IMR-90 (cell line): ENCODE measurements around the gene EXO1. TPM values are rescaled to one million over a fixed set of nuclear protein-coding genes. Genes with fewer than 3 reads are reported as not detected.

Experiments used
- ATAC-seq: fragments of 200-7000 bp; cut with Tn5 transposase; 2 replicates; pipeline ENCODE4 v1.9.1; 2020; ENCODE audit warnings: low read depth, mild to moderate bottlenecking, moderate library complexity
- BruUV-seq: library from RNA; stranded (reverse); fragments of 400-500 nt; replicated peaks from 2 replicates; lab custom pipeline; 2021; lab: Mats Ljungman, UMichigan
- CTCF ChIA-PET: fragments of 300-600 bp; formaldehyde crosslinking; extraction: SDS; loops from one replicate; lab custom pipeline; 2021; ENCODE audit warnings: antibody characterized with exemption; lab: Yijun Ruan, JAX
- POLR2A ChIA-PET: fragments of 300-600 bp; sonication (Branson Sonifier 250); formaldehyde crosslinking; loops from one replicate; lab custom pipeline; 2022; ENCODE audit warnings: antibody characterized with exemption; ENCODE audit not compliant: unreplicated experiment; lab: Charles Lee
- DNase-seq: peaks from one replicate; pipeline ENCODE4 v3.0.0; 2013
- H2AFZ ChIP-seq: replicated peaks from 2 replicates; pipeline ENCODE3; 2013; ENCODE audit warnings: low read length, mild to moderate bottlenecking; ENCODE audit not compliant: poor library complexity
- H2AK5ac ChIP-seq: 2 replicates; pipeline ENCODE4 v1.6.1; 2013; ENCODE audit warnings: low read depth, low read length, inconsistent platforms
- H2AK9ac ChIP-seq: replicated peaks from 2 replicates; pipeline ENCODE3; 2013; ENCODE audit warnings: mild to moderate bottlenecking, low read depth, low read length, moderate library complexity; ENCODE audit not compliant: poor library complexity
- H2BK120ac ChIP-seq: 2 replicates; pipeline ENCODE4 v1.6.1; 2013; ENCODE audit warnings: low read depth, low read length, inconsistent platforms
- H2BK15ac ChIP-seq: 3 replicates; pipeline ENCODE4 v1.6.1; 2013; ENCODE audit warnings: low read depth, low read length, inconsistent platforms
- H2BK20ac ChIP-seq: 2 replicates; pipeline ENCODE4 v1.6.1; 2013; ENCODE audit warnings: low read depth, mild to moderate bottlenecking, inconsistent platforms, low read length, moderate library complexity
- H2BK5ac ChIP-seq: 2 replicates; pipeline ENCODE4 v1.6.1; 2013; ENCODE audit warnings: mild to moderate bottlenecking, low read depth, low read length, inconsistent platforms; ENCODE audit not compliant: poor library complexity, severe bottlenecking
- H3K14ac ChIP-seq: replicated peaks from 2 replicates; pipeline ENCODE4 v1.6.1; 2013; ENCODE audit warnings: low read depth, low read length, inconsistent platforms
- H3K18ac ChIP-seq: 2 replicates; pipeline ENCODE4 v1.6.1; 2013; ENCODE audit warnings: low read depth, low read length, control low read depth
- H3K23ac ChIP-seq: 2 replicates; pipeline ENCODE4 v1.6.1; 2013; ENCODE audit warnings: low read depth, low read length, inconsistent platforms
- H3K27ac ChIP-seq: 2 replicates; pipeline ENCODE4 v1.5.1; 2013; ENCODE audit warnings: mild to moderate bottlenecking, control low read depth, low read length; ENCODE audit not compliant: insufficient read depth
- H3K27me3 ChIP-seq: 2 replicates; pipeline ENCODE4 v1.6.1; 2013; ENCODE audit warnings: low read length; ENCODE audit not compliant: control insufficient read depth, insufficient read depth
- H3K36me3 ChIP-seq: 2 replicates; pipeline ENCODE4 v1.6.1; 2013; ENCODE audit warnings: low read length, mixed read lengths; ENCODE audit not compliant: control insufficient read depth, insufficient read depth
- H3K4ac ChIP-seq: 2 replicates; pipeline ENCODE4 v1.6.1; 2013; ENCODE audit warnings: low read depth, low read length, inconsistent platforms
- H3K4me1 ChIP-seq: 2 replicates; pipeline ENCODE4 v1.6.1; 2013; ENCODE audit warnings: low read length, mixed read lengths; ENCODE audit not compliant: control insufficient read depth, insufficient read depth
- H3K4me2 ChIP-seq: 2 replicates; pipeline ENCODE4 v1.6.1; 2013; ENCODE audit warnings: low read depth, mild to moderate bottlenecking, control low read depth, low read length, moderate library complexity
- H3K4me3 ChIP-seq: 2 replicates; pipeline ENCODE4 v1.5.1; 2013; ENCODE audit warnings: low read depth, mild to moderate bottlenecking, control low read depth, low read length, moderate library complexity; ENCODE audit not compliant: insufficient read depth
- H3K56ac ChIP-seq: 2 replicates; pipeline ENCODE4 v1.6.1; 2013; ENCODE audit warnings: low read length, inconsistent platforms; ENCODE audit not compliant: insufficient read depth; ENCODE audit errors: extremely low read depth
- H3K79me1 ChIP-seq, 2 experiments: 2 replicates each; pipeline ENCODE4 v1.6.1; 2013; ENCODE audit warnings: low read length in 2 of 2, inconsistent platforms in 1 of 2, low read depth in 1 of 2
- H3K9ac ChIP-seq: 2 replicates; pipeline ENCODE4 v1.6.1; 2013; ENCODE audit warnings: low read depth, low read length, control low read depth
- H3K9me1 ChIP-seq: 2 replicates; pipeline ENCODE4 v1.6.1; 2013; ENCODE audit warnings: low read length, inconsistent platforms; ENCODE audit not compliant: insufficient read depth
- H3K9me3 ChIP-seq: 2 replicates; pipeline ENCODE4 v1.6.1; 2013; ENCODE audit warnings: low read length; ENCODE audit not compliant: control insufficient read depth, insufficient read depth
- H4K20me1 ChIP-seq: 2 replicates; pipeline ENCODE4 v1.6.1; 2013; ENCODE audit warnings: low read length, inconsistent platforms; ENCODE audit not compliant: insufficient read depth
- H4K5ac ChIP-seq: 2 replicates; pipeline ENCODE4 v1.6.1; 2013; ENCODE audit warnings: mild to moderate bottlenecking, low read depth, low read length, control low read depth
- H4K8ac ChIP-seq, 2 experiments: 2 replicates each; pipeline ENCODE4 v1.6.1; 2013; ENCODE audit warnings: low read depth in 2 of 2, low read length in 2 of 2, control low read depth in 1 of 2, inconsistent platforms in 1 of 2
- H4K91ac ChIP-seq: 2 replicates; pipeline ENCODE4 v1.6.1; 2013; ENCODE audit warnings: low read depth, low read length, inconsistent platforms; ENCODE audit not compliant: insufficient read depth
- BHLHE40 ChIP-seq: fragments of 150-350 bp; IDR thresholded peaks from 2 replicates; pipeline ENCODE4 v1.6.1; 2016; ENCODE audit warnings: mild to moderate bottlenecking, low read depth, low read length
- CEBPB ChIP-seq: IDR thresholded peaks from 2 replicates; pipeline ENCODE4 v1.6.1; 2012; ENCODE audit warnings: low read depth, low read length, improper control_type of control experiment
- FOS ChIP-seq: fragments of 150-350 bp; IDR thresholded peaks from 2 replicates; pipeline ENCODE4 v1.6.1; 2016; ENCODE audit warnings: low read depth, low read length
- MAFK ChIP-seq: IDR thresholded peaks from 2 replicates; pipeline ENCODE4 v1.6.1; 2012; ENCODE audit warnings: low read depth, low read length, improper control_type of control experiment
- MXI1 ChIP-seq: IDR thresholded peaks from 2 replicates; pipeline ENCODE4 v1.6.1; 2012; ENCODE audit warnings: low read depth, mild to moderate bottlenecking, low read length, moderate library complexity, borderline replicate concordance
- POLR2A ChIP-seq: IDR thresholded peaks from 2 replicates; pipeline ENCODE4 v1.6.1; 2012; ENCODE audit warnings: mild to moderate bottlenecking, low read depth, low read length
- RAD21 ChIP-seq: IDR thresholded peaks from 2 replicates; pipeline ENCODE4 v1.6.1; 2012; ENCODE audit warnings: low read length, improper control_type of control experiment
- RCOR1 ChIP-seq: IDR thresholded peaks from 2 replicates; pipeline ENCODE4 v1.6.1; 2012; ENCODE audit warnings: mild to moderate bottlenecking, low read length, improper control_type of control experiment; ENCODE audit not compliant: insufficient replicate concordance
- RFX5 ChIP-seq: IDR thresholded peaks from 2 replicates; pipeline ENCODE4 v1.8.0; 2012; ENCODE audit warnings: low read depth, mild to moderate bottlenecking, low read length, moderate library complexity
- WGBS, 2 experiments: methylation state at CpG; one replicate each; pipeline versions ENCODE4 v1.1.5 to v1.1.7; 2013; ENCODE audit warnings: missing lambda C conversion rate in 2 of 2; ENCODE audit not compliant: insufficient read length in 1 of 2; ENCODE audit errors: extremely low coverage in 2 of 2; 5-methylcytosine and 5-hydroxymethylcytosine counted together
- dilution Hi-C: fragments of 300-500 bp; cut with HindIII; formaldehyde crosslinking; loops from one replicate; pipeline ENCODE4 v1.14.3; 2018; ENCODE audit warnings: low sequenced_read_pairs; ENCODE audit not compliant: unreplicated experiment
- in situ Hi-C: fragments of 300-500 bp; cut with MboI; formaldehyde crosslinking; loops from 3 replicates; pipeline ENCODE4 v1.14.3; 2019; ENCODE audit warnings: low sequenced_read_pairs, inconsistent platforms, mixed read lengths
- intact Hi-C: fragments of 100-400 bp; cut with micrococcal nuclease; formaldehyde crosslinking; loops from 2 replicates; pipeline ENCODE4 v1.10.0; 2022
- polyA plus RNA-seq, 3 experiments: library from polyadenylated mRNA; depleted of rRNA; stranded (reverse); fragments of >200 nt; gene quantifications; 2 replicates each; pipeline ENCODE4 v1.2.3, GENCODE V29; 2012; ENCODE audit warnings: low replicate concordance in 1 of 3
- total RNA-seq: library from RNA; depleted of rRNA; stranded (reverse); fragments of >200 nt; gene quantifications from 2 replicates; pipeline ENCODE4 v1.2.3, GENCODE V29; 2012

Gene EXO1
- total and polyA plus RNA-seq, 2 of the 4 experiments (the other 2 are of a cell fraction), result 5.1 to 12.9 TPM

- no peak overlapping the region for H2BK120ac ChIP-seq
- H3K56ac ChIP-seq, result no peak overlapping the region
- TF ChIP-seq MAFK (peak; percentile 90), POLR2A (no peak), FOS (no peak), MXI1 (no peak), BHLHE40 (no peak), RCOR1 (no peak), CEBPB (no peak), RAD21 (no peak), RFX5 (no peak)
- in situ Hi-C loops (no loop called here), intact Hi-C loops (no loop called here), dilution Hi-C loops (no loop called here)
- no peak overlapping the region for H2BK5ac ChIP-seq
- H2AK9ac ChIP-seq, result no peak overlapping the region
- no peak overlapping the region for H2BK20ac ChIP-seq
- H3K4ac ChIP-seq, result no peak overlapping the region
- POLR2A ChIA-PET, result no interaction called here
- no peak overlapping the region for H3K14ac ChIP-seq
- H3K27me3 ChIP-seq, result no peaks in the 10 kb centered on the region
- no peak overlapping the region for H2BK15ac ChIP-seq
- CTCF ChIA-PET, result no interaction called here
- no peak overlapping the region for H3K23ac ChIP-seq
- ATAC-seq, result no peak
- no peaks in the 10 kb centered on the region for H3K9me3 ChIP-seq
- H3K27ac ChIP-seq, result no peak overlapping the region
- H4K5ac ChIP-seq, result no peak overlapping the region
- no peak for DNase-seq
- no peak overlapping the region for H4K8ac ChIP-seq
- no CpG with 5 or more reads among the region's 3 CpGs for WGBS, 2 experiments
- no peaks in the 10 kb centered on the region for H3K79me1 ChIP-seq
- H3K4me2 ChIP-seq, result no peak overlapping the region
- no peak overlapping the region for H3K18ac ChIP-seq
- no peak overlapping the region for H3K9ac ChIP-seq
- H2AFZ ChIP-seq, result no peak overlapping the region
- H3K36me3 ChIP-seq, result peaks cover 3% of the 10 kb centered on the region
- H3K4me3 ChIP-seq, result no peak overlapping the region
- H4K20me1 ChIP-seq, result no peaks in the 10 kb centered on the region
- no peaks in the 10 kb centered on the region for H3K4me1 ChIP-seq
- BruUV-seq, result no TSS peak
- no peak overlapping the region for H2AK5ac ChIP-seq
- H4K91ac ChIP-seq, result no peak overlapping the region
- H3K9me1 ChIP-seq, result 0 out of 2 replicates have a peak, but pooled peaks cover 3% of the 10 kb centered on the region
These were observed 22.9 kb downstream of the EXO1 start for GRCh38 chr1:241870746-241871430.
